Left kidney (tissue), 2 donors: ENCODE data around the gene FUCA1. TPM values are rescaled to one million over a fixed set of nuclear protein-coding genes. Genes with fewer than 3 reads are reported as not detected.
A peak's percentile ranks its signal among the peaks of the same experiment; 100 is the strongest.
"Not testable (repeated sequence)": the region's sequence is repeated elsewhere in the genome, so short reads cannot be mapped to it uniquely, and the experiment has no call there.

Source experiments
- DNase-seq: peaks from one replicate; pipeline ENCODE4 v3.0.0-alpha.2; 2013
- polyA plus RNA-seq: library from polyadenylated mRNA; unstranded; fragments of 120-200 nt; gene quantifications from one replicate; pipeline ENCODE4 v1.2.1, GENCODE V29; 2013; ENCODE audit not compliant: insufficient read length

Gene FUCA1
- polyA plus RNA-seq, 1 donor: 41.7 TPM

DNA sequence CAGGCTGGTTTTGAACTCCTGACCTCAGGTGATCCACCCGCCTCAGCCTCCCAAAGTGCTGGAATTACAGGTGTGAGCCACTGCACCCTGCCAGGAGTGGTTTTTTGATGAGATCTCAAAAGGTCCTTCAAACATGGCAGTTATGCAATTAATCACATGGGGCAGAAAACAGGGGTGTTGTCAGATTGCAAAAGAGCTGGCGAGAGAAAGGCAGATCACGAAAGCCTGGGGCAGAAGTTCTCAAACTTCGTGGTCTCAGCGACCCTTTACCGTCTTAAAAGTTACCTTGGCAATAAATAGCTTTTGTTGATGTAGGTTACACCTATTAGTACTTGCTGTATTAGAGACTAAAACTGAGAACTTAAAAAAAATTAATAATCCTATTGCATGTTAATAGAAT lies 29.0 kb upstream of the FUCA1 start:
- DNase-seq: no peak

DNA sequence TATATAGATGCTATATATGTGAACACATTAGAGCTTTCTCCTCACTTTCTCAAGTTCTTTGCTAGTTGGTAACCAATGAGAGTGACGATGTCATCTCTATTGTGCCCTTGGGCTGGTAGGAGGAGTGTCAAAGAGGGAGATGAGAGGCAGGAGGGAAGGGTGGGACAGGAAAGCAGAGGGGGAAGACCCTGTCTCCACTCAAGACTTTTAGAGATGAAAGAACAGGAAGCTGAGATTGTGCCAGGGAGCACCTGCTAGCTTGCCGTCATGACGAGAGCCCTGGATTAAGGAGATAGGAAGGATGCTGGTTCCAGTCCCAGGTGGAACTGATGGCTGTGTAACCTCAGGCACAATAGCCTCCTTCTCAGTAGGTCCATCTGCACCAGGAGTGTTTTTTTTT lies 28.4 kb upstream of the FUCA1 start:
- DNase-seq: no peak

DNA sequence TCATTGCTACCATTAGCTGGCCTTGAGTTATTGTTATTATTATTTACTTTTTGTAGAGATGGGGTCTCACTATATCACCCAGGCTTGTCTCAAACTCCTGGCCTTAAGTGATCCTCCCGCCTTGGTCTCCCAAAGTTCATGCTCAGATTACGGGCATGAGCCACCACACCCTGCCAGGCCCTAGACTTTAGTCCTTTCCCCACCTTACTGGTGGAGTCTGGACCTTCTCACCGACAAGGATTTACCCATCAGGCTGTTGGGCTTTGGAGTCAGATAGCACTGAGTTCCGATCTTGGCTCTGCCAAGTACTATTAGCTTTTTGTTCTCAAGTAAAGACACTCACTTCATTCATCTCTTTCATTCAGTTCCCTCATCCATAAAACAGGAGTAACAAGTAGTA lies 27.9 kb upstream of the FUCA1 start:
- DNase-seq: no peak

DNA sequence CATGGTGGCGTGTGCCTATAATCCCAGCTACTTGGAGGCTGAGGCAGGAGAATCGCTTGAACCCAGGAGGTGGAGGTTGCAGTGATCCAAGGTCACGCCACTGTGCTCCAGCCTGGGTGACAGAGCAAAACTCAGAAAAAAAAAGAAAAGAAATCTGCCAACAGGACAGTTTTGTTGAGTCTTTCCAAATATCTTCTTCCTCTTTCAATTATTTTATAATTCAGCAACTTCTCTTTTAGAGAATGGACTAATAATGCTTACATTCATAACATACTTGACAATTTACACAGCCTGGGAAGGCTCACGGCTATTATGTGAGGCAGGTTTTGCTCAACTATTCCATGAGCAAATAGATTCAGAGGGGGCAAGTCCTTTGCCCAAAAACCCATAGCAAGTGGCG lies 27.0 kb upstream of the FUCA1 start:
- no peak for DNase-seq

DNA sequence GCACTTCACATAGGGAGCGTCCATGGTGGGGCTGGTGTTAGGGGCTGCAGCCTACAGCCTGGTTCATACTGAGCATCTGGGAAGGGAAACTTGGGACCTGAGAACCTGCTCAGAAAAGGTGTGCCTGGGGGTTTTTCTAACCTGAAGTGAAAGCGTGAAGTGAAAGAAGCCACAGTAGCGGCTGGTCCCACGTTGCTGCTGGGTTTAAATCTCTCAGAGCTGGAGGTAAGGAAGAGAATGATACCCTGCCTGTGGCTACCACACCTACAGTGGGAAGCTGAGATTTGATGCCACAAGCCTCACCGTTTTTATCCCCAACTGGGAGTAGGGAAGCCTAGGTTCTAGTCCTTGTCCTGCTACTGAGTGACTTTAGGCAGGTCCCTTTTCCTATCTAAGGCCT lies 21.0 kb upstream of the FUCA1 start:
- no peak for DNase-seq

DNA sequence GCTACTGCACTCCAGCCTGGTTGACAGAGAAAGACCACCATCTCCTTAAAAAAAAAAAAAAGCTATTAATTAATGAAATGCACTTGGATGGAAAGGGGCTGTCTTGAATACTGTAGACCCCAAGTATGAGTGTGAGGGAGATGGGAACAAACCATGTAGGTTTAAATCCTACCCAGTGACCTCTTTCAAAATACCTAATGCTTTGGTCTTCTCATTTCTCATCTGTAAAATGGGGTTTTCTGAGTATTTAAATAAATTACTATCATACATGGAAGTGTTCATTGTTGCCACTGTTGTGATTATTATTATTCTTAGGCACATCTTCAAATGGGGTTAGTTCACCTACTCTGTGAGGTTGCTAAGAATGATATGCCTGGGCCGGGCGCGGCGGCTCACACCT lies 17.1 kb upstream of the FUCA1 start:
- no peak for DNase-seq

DNA sequence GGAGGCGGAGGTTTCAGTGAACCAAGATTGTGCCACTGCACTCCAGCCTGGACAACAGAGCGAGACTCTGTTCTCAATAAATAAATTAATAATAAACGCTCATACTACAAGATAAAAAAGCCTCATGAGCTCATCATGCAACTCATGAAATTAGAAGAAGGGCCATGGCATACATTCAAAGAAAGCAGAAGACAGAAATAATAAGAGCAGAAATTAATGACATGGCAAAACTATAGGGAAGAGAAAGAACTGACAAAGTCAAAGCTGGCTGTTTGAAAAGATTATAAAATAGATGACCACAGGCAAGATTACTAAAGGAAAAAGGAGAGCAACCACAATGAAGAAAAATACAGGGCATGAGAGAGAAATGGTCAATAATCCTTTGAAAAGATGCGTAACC lies 14.7 kb upstream of the FUCA1 start:
- DNase-seq: no peak

DNA sequence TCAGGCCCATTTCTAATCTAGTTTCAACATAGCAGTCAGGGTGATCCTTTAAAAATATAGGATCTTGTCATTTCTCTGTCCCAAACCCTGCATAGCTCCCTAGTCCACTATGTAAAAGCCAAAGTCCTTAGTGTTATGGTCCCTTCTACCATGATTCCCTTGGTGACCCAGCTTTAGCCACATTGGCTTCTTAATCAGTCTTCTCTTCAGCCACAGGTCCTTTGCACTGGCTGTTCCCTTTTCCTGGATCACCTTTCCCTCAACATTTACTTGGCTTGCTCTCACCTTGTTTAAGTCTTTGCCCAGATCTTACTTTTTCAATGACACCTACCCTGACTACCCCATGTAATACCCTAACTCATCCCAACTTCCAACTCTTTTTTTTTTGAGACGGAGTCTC lies 11.7 kb upstream of the FUCA1 start:
- no peak for DNase-seq

DNA sequence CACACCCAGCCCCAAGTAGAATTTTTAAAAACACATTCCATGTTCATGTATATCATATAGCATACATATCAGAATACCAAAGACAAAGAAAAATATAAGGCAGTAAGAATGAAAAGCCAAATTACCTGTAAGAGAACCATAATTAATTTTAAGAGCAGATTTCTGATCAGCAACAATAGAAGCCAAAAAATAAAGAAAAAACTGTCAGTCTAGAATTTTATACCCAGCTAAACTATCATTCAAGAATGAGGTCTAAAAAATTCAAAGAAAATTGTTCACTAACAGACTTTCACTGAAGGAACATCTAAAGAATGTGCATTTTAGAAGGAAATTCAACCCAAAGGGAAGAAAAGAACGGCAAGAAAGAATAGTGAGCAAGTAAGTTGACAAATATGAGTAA lies 10.6 kb upstream of the FUCA1 start:
- no peak for DNase-seq

DNA sequence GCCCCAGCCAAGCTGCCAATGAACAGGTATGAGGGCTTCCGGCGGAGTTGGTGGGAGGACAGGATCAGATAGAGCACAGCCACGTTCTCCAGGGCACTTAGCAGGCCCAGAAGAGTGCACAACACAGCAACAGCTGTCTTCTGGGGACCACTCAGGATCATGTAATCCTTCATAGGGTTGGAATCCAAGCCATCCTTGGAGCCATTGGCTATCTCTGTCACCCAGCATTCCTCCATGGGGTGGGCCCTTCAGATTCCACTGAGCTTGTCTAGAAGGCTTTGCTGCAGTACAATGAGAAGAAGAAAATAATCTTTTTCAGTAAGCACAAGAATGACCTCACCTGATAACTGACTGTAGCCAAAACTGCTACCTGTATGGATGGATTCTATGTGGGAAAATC lies 7.3 kb upstream of the FUCA1 start:
- no peak for DNase-seq

DNA sequence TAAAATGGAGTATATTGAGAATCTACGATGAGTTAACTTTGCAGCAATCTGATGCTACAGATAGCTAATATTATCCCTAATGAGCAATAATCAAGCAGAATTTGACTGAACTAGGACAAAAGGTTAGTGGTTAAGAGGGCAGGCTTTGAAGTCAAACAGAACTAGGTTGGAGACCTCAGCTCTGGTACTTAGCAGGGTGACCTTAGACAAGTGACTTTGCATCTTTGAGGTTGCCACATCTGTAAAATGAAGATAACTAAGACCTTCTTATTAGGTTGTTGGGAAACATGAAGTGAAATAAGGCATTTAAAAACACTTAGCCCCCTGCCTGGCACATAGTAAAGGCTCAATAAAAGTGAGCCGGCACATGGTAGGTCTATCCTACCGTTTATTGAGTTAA lies 4.3 kb upstream of the FUCA1 start:
- DNase-seq: no peak

DNA sequence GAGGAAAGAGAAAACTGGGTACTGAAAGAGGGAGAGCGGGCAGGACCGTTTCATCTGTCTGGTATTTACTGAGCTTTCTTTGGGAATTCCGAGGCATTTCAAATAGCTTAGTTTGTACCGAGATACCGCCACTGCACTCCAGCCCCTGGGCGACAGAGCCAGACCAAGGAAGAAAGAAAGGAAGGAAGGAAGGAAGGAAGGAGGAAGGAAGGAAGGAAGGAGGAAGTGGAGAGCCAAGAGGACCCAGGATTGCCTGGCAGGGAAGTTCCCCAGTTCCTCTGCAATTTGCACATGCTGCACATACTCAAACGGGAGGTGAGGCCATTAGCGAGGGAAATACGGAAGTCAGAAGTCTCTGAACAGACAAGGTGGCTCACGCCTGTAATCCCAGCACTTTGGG lies 961 bp upstream of the FUCA1 start:
- DNase-seq: no peak

DNA sequence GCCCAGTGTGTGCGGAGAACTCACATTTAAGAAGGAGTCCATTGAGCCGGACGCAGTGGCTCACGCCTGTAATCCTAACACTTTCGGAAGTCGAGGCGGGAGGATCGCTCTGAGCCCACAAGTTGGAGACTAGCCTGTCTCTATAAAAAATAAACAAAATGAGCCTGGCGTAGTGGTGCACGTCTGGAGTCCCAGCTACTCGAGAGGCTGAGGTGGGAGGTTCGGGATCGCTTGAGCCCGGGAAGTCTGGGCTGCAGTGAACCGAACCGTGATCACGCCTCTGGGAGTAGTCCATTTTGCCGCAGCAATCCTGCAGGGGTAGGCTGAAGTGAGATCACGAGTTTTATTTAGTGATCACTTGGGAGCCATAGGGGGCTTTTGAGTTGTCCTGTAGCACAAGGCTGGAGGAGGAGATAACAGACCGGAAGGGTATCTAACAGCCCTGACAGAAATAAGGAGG lies 497 bp upstream of the FUCA1 start:
- DNase-seq: no peak

DNA sequence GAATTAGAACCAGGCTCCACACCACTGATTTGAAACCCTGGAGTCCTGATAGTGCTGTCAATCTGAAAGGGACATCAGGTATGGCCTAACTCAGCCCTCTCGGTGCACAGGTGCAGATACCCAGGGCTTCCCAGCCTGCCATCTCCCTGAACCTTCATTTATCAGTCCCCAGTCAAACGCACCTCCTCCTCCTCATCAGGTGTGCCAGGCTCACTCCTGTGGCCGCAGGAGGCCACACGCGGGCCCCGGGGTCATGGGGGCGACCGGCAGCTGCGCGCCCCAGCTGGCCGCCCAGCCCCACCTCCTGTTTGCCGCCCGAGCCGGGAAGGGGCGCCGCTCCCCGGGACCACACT lies 572 bp downstream of the FUCA1 start:
- no peak for DNase-seq

DNA sequence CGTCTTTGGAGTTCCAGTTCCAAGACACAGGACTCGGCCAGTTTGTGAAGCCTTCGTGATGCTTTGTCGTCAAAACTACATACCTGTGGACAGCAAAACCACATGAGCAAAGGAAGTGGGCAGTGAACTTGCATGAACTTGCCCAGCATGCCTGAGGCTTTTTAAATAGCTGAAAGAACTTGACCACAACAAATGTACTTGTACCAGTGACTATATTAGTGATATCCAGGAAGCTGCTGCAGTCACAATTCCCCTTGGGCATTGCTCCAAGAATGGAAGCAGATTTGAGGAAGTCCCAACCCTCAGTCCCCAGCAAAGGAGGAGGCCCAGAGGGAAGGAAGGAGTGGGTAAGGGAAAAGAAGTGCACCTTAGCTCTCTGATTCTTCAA lies 2.6 kb downstream of the FUCA1 start:
- no peak for DNase-seq

DNA sequence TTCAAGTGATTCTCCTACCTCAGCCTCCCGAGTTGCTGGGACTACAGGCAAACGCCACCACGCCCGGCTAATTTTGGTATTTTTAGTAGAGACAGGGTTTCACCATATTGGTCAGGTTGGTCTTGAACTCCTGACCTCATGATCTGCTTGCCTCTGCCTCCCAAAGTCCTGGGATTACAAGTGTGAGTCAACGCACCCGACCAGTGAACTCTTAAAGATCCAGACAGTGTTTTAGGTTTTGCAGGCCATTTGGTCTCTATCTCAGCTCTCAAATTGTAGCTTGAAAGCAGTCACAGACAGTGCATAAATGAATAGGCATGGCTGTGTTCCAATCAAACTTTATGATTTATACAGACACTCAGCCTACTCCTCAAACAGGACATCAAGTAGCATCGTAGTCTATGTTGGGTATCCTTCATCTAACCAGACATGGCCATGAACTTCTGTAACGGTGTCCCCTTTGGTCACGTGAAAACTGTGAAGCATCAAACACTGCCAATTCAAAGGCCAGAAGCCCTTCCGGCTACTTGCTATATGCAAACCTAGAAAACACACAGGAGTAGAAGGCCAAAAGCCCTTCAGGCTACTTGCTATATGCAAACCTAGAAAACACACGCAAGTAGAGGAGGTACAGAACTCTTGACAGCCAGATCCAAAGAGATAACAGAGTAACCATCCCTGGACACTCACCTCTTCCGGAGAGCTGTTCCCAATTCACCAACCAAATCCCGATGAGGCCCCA lies 3.1 kb downstream of the FUCA1 start:
- DNase-seq: no peak

DNA sequence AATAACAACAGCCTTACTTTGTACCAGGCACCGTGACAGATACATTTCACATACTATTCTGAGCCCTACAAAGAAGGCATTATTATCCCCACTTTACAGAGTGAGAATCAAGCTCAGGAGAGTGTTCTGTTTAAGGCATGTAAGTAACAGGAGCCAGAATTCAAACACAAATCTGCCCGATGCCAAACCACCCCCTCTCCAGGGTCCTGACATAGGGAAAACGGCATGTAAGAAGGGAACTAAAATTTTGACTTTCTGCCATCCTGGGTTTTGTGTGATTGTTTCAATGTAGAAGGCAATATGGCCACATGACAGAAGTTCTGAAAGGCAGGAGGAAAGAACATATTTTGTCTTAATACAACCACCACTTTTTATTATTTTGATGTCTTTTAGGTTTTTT lies 5.5 kb downstream of the FUCA1 start:
- DNase-seq: no peak

DNA sequence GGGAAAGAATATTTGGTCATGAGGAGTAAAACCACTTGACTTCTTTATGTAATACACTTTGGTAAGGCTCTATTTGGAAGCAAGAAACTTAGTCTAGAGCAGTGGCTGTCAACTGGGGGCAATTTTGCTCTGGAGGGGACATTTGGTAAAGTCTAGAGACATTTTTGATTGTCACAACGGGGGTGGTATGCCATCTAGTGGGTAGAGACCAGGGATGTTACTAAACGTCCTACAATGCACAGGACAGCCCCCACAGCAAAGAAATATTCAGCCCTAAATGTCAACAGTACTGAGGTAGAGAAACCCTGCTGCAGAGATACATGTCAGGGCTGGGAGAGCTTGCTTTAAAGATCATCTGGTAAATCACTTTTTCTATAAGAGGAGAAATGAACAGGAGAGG lies 13.5 kb downstream of the FUCA1 start:
- no peak for DNase-seq

DNA sequence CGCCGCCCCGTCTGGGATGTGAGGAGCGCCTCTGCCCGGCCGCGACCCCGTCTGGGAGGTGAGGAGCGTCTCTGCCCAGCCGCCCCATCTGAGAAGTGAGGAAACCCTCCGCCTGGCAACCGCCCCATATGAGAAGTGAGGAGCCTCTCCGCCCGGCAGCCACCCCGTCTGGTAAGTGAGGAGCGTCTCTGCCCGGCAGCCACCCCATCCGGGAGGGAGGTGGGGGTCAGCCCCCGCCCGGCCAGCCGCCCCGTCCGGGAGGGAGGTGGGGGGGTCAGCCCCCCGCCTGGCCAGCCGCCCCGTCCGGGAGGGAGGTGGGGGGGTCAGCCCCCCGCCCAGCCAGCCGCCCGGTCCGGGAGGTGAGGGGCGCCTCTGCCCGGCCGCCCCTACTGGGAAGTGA lies 15.0 kb downstream of the FUCA1 start:
- DNase-seq: not testable (repeated sequence)

DNA sequence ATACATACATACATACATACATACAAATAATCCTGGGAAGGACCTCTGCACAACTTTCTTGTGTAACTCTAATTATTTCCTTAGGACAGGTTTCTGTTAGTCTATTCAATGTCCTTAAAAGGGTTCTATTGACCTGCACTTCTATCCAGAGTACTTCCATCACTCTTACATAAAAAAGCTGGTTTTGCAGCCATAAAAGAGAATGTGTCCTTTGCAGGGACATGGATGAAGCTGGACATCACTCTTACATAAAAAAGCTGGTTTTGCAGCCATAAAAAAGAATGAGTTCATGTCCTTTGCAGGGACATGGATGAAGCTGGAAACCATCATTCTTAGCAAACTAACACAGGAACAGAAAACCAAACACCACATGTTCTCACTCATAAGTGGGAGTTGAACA lies 16.7 kb downstream of the FUCA1 start:
- peak; percentile 25 for DNase-seq

DNA sequence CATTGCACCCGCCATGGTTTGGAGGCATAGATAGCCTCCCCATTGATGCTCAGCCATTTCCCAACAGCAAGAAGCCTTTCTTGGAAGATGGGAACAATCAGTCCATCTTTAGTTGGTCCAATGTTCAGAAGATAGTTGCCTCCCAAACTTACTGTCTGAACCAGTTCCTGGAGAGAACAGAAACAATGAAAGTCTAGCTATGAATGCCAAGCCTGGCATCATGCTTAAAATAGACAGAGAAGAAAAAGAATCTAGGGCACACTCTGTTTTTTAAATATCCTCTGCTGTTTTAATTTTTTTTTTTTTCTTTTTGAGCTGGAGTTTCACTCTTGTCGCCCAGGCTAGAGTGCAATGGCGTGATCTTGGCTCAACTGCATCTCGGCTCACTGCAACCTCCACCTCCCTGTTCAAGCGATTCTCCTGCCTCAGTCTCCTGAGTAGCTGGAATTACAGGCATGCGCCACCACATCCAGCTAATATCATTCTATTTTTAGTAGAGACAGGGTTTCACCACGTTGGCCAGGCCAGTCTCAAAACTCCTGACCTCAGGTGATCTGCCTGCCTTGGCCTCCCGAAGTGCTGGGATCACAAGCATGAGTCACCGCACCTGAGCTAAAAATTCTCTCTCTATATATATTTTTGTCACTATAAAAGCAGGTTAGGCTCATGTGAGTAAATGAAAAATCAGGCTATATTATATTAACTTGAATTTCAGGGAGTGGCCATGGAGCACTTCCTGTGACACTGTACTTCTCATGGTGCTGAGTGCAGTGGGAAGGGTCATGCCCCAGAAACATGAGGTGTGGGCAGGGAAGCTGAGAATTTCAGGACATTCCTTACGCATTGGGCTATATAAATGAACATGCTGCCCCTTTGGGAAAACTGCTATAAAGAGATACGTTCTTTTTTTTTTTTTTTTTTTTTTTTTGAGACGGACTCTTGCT lies 19.1 kb downstream of the FUCA1 start:
- DNase-seq: no peak

DNA sequence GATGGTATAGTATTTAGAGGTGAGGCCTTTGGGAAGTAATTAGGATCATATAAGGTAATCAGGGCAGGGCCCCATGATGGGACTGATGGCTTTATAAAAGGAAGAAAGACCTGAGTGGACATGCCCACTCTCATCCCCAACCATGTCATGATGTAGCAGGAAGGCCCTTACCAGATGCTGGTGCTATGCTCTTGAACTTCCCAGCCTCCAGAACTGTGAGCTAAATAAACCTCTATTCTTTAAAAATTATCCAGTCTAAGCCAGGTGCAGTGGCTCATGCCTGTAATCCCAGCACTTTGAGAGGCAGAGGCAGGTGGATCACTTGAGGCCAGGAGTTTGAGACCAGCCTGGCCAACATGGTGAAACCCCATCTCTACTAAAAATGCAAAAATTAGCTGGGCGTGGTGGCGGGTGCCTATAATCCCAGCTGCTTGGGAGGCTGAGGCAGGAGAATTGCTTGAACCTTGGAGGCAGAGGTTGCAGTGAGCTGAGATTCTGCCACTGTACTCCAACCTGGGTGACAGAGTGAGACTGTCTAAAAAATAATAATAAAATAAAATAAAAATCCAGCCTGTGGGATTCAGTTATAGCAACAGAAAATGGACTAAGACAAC lies 20.5 kb downstream of the FUCA1 start:
- not testable (repeated sequence) for DNase-seq

DNA sequence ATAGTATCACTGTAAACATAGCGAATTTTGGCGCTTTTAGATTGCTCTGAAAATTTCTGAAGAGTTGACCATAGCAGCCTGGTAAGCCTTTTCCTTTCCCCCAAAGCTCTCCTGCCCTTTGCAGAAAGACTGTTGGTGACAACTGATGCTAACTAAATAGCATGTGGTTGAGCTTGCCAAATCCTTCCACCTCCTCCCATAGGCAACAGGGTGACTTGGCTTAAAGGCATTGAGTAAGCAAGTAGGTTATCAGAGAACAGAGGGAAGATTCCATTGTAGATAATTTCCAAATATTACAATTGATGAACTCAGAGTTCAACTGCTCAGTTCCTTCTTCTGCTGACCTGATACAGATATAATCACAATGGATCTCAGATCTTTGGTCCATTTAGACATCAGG lies 22.9 kb downstream of the FUCA1 start:
- no peak for DNase-seq
